HFFc6 (cell line): ENCODE data around the gene STK32B. TPM values are rescaled to one million over a fixed set of nuclear protein-coding genes. Genes with fewer than 3 reads are reported as not detected.

Experiments
- DNase-seq: peaks from one replicate; pipeline ENCODE4 v3.0.0-alpha.2; 2018
- H3K27ac Mint-ChIP-seq: 2 replicates; pipeline ENCODE4 v1.8.0; 2020; ENCODE audit warnings: mild to moderate bottlenecking, mixed read lengths
- H3K27me3 Mint-ChIP-seq: 2 replicates; pipeline ENCODE4 v1.8.0; 2021; ENCODE audit warnings: mild to moderate bottlenecking, moderate library complexity, mixed read lengths; ENCODE audit not compliant: insufficient read depth
- H3K36me3 Mint-ChIP-seq: 2 replicates; pipeline ENCODE4 v1.8.0; 2021; ENCODE audit warnings: low read depth, mixed read lengths
- H3K4me1 Mint-ChIP-seq: 2 replicates; pipeline ENCODE4 v1.8.0; 2020; ENCODE audit warnings: low read depth, mixed read lengths
- H3K4me3 Mint-ChIP-seq: 2 replicates; pipeline ENCODE4 v1.8.0; 2020; ENCODE audit warnings: mild to moderate bottlenecking, moderate library complexity, mixed read lengths
- H3K9me3 Mint-ChIP-seq: 2 replicates; pipeline ENCODE4 v1.8.0; 2020; ENCODE audit warnings: mild to moderate bottlenecking, mixed read lengths
- CTCF ChIP-seq: fragments of 200-600 bp; sonication (generic); IDR thresholded peaks from 2 replicates; pipeline ENCODE4 v1.5.0; 2021; ENCODE audit warnings: antibody characterized with exemption, mild to moderate bottlenecking
- total RNA-seq, 6 experiments: library from RNA; stranded (reverse); fragmentation: NEBNext Ultra II Directional; extraction: Animal tissue kit (Norgen Biotek cat#: 25700); gene quantifications; 2 replicates in 1 of 6; 3 replicates in 5 of 6; pipeline ENCODE4 v1.2.3, GENCODE V29; 2021

Gene STK32B
- total RNA-seq, 6 experiments from 2014 or later = 0.14 to 0.33 (median 0.18) TPM; not detected in 1

- Mint-ChIP-seq H3K27ac (no peak overlapping the region), H3K9me3 (peaks cover 34% of the 10 kb centered on the region), H3K4me3 (no peak overlapping the region), H3K36me3 (no peaks in the 10 kb centered on the region), H3K4me1 (no peaks in the 10 kb centered on the region), H3K27me3 (no peaks in the 10 kb centered on the region)
- no peak for DNase-seq
- no peak for TF ChIP-seq CTCF
Observed at GRCh38 chr4:5082376-5082775, 31.1 kb downstream of the STK32B start.

DNA sequence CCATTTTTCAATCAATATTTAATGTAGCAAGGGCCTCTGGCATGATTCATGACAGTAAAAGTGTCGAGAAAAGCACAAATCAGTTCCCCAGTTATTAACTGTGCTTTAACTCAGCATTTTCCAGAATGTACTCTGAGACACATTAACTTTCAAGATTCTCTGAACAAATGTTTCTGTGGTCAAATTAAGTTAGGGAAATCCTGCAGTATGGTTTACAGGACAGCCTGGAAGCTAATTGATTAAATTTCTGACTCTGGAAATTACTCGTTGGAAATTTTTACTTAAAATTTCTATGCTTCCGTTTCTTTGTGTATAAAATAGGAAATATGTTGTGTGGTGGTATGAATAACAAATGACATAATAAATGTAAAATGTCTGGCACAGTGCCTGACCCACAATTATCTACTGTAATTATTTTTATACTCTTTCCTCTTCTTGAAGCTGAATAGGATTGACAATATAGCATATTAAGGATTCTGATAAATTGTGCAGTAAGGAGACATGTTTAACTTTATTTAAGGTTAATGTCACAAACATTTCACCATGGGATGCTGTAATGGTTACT is 33.7 kb downstream of the STK32B start:
- no peaks in the 10 kb centered on the region for H3K36me3 Mint-ChIP-seq
- no peak for DNase-seq
- H3K4me3 Mint-ChIP-seq = no peak overlapping the region
- TF ChIP-seq CTCF = no peak
- no peaks in the 10 kb centered on the region for H3K27me3 Mint-ChIP-seq
- H3K4me1 Mint-ChIP-seq = no peaks in the 10 kb centered on the region
- peaks cover 34% of the 10 kb centered on the region for H3K9me3 Mint-ChIP-seq
- no peak overlapping the region for H3K27ac Mint-ChIP-seq

- no peaks in the 10 kb centered on the region for H3K36me3 Mint-ChIP-seq
- no peaks in the 10 kb centered on the region for H3K4me1 Mint-ChIP-seq
- no peak for TF ChIP-seq CTCF
- no peak for DNase-seq
- H3K9me3 Mint-ChIP-seq = peaks cover 29% of the 10 kb centered on the region
- no peak overlapping the region for H3K4me3 Mint-ChIP-seq
- no peak overlapping the region for H3K27ac Mint-ChIP-seq
- H3K27me3 Mint-ChIP-seq = no peaks in the 10 kb centered on the region
Observed at GRCh38 chr4:5086535-5086934, 35.3 kb downstream of the STK32B start.

DNA sequence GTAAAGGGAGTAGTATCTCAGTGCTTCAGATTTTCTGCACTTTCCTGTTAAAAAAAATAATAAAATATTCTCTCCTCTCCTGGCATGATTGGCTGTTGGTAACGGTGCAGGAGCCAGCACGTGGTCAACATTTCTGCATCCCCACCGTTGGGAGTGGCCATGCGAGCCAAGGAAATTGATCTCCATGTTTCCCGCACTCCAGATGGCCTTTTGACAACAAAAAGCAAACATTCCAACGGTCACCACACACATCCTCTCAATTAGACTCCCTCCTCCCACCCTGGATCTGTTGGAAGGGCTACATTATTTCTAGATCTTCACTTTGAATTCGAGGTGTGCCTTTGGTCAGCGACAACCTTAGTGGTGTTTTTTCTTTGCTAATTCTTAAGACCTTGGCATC is 45.0 kb downstream of the STK32B start:
- Mint-ChIP-seq H3K36me3 (no peaks in the 10 kb centered on the region; the same call in 1 of the 2 replicates), H3K27ac (no peak overlapping the region), H3K9me3 (peaks cover 31% of the 10 kb centered on the region), H3K4me3 (no peak overlapping the region), H3K4me1 (no peaks in the 10 kb centered on the region), H3K27me3 (no peaks in the 10 kb centered on the region)
- no peak for TF ChIP-seq CTCF
- no peak for DNase-seq

DNA sequence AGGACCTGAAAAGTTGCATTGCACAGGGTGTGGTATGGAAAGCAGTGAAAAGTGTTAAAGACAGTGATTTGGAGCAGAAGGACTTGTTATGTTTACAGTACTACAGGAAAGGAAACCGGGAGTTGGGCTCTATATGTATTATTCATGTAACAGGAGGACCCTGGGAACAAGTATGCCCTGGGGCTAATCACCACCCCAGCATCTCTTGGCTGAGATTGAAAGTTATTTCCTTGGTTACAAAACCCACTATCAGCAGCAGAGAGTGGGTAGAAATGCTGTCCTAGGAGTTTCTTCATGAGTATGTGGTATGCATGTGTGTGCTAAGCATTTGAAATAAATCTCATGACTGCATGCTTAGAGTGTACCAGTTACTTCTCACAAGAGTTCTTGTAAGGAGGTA is 46.9 kb downstream of the STK32B start:
- H3K4me3 Mint-ChIP-seq = no peak overlapping the region
- H3K4me1 Mint-ChIP-seq = no peaks in the 10 kb centered on the region
- H3K27ac Mint-ChIP-seq = no peak overlapping the region
- no peaks in the 10 kb centered on the region for H3K27me3 Mint-ChIP-seq
- no peak for TF ChIP-seq CTCF
- DNase-seq = no peak
- H3K36me3 Mint-ChIP-seq = peaks cover 4% of the 10 kb centered on the region
- H3K9me3 Mint-ChIP-seq = peaks cover 37% of the 10 kb centered on the region

GRCh38 chr4:5100336-5100735 is 49.1 kb downstream of the STK32B start:
- Mint-ChIP-seq H3K4me1 (no peaks in the 10 kb centered on the region), H3K4me3 (no peak overlapping the region), H3K36me3 (peaks cover 6% of the 10 kb centered on the region), H3K27me3 (no peaks in the 10 kb centered on the region), H3K9me3 (peaks cover 40% of the 10 kb centered on the region), H3K27ac (no peak overlapping the region)
- TF ChIP-seq CTCF = no peak
- DNase-seq = no peak
